ENCODE measurements around the gene GLT8D2.

The GLT8D2 gene

DNA sequence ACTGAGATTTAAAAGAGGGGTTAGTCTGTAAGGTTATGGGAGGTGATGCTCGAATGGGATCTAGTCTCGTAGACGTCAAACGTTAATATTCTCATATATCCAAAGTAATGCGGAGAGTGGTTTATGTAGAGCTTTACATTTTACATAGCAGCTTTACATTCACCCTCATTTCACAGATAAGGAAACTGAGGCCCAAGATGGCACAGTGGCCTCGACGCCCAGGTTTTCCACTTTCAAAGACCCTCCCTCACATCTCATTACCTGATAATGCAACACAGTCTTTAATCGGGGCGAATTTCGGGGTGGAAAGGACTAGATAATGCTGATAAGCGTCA, 84.8 kb downstream of the GLT8D2 start:
- H3K4me1 ChIP-seq (ENCODE audit: control insufficient read depth in 1 of 2, insufficient read depth in 2 of 2, low read length in 2 of 2) = peaks cover 7 to 32% of the 10 kb centered on the region in 2 donors
- no peaks in the 10 kb centered on the region for H3K9me3 ChIP-seq (ENCODE audit: control insufficient read depth in 1 of 2, low read length in 2 of 2)
- peaks cover 0 to 3% of the 10 kb centered on the region in 2 donors for H3K36me3 ChIP-seq (ENCODE audit: control insufficient read depth in 1 of 2, insufficient read depth in 2 of 2, low read length in 2 of 2)
- H3K27me3 ChIP-seq (ENCODE audit: low read depth, low read length) = no peaks in the 10 kb centered on the region
- peak overlapping the region; percentile 77 to 88 for H3K4me3 ChIP-seq (ENCODE audit: low read depth in 1 of 2, low read length in 2 of 2)
- peak overlapping the region; percentile 99 for H3K27ac ChIP-seq (ENCODE audit: low read length)

DNA sequence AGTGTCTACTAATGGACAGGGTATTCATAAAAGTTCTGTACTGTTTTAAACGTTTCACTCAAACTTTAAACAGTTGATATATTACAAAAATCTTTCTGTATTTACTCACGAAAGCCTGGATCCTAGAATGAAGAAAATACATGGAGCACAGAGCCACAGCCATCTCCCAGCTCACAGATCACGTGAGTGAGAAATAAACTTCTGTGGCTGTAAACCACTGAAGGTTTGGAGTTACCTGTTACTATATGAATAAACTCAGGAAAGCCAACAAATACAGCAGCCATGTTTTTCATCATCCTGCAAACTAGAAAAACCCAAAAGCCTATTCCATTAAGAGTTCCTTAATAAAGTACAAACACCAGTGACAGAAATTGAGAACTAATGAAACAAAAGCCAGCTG, 85.2 kb downstream of the GLT8D2 start:
- Histone ChIP-seq H3K27me3 (ENCODE audit: low read depth, low read length) (no peaks in the 10 kb centered on the region), H3K27ac (ENCODE audit: low read length) (peak overlapping the region; percentile 99), H3K4me3 (ENCODE audit: low read depth in 1 of 2, low read length in 2 of 2) (peak overlapping the region; percentile 77 to 88), H3K36me3 (ENCODE audit: control insufficient read depth in 1 of 2, insufficient read depth in 2 of 2, low read length in 2 of 2) (peaks cover 0 to 3% of the 10 kb centered on the region in 2 donors), H3K9me3 (ENCODE audit: control insufficient read depth in 1 of 2, low read length in 2 of 2) (no peaks in the 10 kb centered on the region), H3K4me1 (ENCODE audit: control insufficient read depth in 1 of 2, insufficient read depth in 2 of 2, low read length in 2 of 2) (peaks cover 7 to 32% of the 10 kb centered on the region in 2 donors)

DNA sequence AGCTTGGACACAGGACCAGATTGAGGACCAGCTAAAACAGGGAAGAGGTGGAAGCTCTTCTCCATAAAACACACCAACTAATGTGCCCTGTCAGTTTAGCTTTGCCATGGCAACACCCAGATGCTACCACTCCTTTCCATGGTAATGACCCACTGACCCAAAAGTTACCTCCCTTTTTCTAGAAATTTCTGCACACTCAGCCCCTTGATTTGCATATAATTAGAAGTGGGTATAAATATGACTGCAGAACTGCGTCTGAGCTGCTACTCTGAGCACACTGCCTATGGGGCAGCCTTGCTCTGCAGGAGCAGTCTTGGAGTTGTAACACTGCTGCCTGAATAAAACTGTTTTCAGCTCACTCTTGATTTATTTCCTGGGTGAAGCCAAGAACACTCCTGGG, 87.5 kb downstream of the GLT8D2 start:
- Histone ChIP-seq H3K27me3 (ENCODE audit: low read depth, low read length) (no peaks in the 10 kb centered on the region), H3K27ac (ENCODE audit: low read length) (no peak overlapping the region), H3K4me1 (ENCODE audit: control insufficient read depth in 1 of 2, insufficient read depth in 2 of 2, low read length in 2 of 2) (peaks cover 7 to 25% of the 10 kb centered on the region in 2 donors), H3K4me3 (ENCODE audit: low read depth in 1 of 2, low read length in 2 of 2) (no peak overlapping the region), H3K9me3 (ENCODE audit: control insufficient read depth in 1 of 2, low read length in 2 of 2) (no peaks in the 10 kb centered on the region), H3K36me3 (ENCODE audit: control insufficient read depth in 1 of 2, insufficient read depth in 2 of 2, low read length in 2 of 2) (no peaks in the 10 kb centered on the region)

DNA sequence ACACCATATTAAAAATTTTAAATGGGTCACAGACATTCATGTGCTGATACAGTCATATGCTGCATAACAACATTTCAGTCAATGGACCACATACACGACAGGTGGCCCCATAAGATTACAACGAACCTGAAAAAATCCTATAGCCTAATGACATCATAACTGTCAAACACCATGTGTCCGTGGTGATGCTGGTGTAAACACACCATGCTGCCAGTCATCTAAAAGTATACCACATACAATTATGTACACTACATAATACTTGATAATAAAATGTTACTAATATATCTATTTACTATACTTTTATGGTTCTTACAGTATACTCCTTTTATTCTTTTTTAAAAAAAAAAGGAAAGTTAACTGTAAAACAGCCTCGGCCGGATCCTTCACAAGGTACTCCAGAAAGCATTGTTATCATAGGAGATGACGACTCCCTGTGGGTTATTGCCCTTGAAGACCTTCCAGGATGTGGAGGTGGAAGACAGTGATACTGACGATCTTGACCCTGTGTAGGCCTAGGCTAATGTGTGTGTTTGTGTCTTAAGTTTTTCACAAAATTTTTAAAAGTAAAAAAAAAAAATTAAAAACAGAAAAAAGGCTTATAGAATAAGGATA, 89.3 kb downstream of the GLT8D2 start:
- H3K9me3 ChIP-seq (ENCODE audit: control insufficient read depth in 1 of 2, low read length in 2 of 2) = no peaks in the 10 kb centered on the region
- peaks cover 14 to 20% of the 10 kb centered on the region in 2 donors for H3K4me1 ChIP-seq (ENCODE audit: control insufficient read depth in 1 of 2, insufficient read depth in 2 of 2, low read length in 2 of 2)
- no peaks in the 10 kb centered on the region for H3K36me3 ChIP-seq (ENCODE audit: control insufficient read depth in 1 of 2, insufficient read depth in 2 of 2, low read length in 2 of 2)
- H3K27me3 ChIP-seq (ENCODE audit: low read depth, low read length) = no peaks in the 10 kb centered on the region
- H3K27ac ChIP-seq (ENCODE audit: low read length) = no peak overlapping the region
- H3K4me3 ChIP-seq (ENCODE audit: low read depth in 1 of 2, low read length in 2 of 2) = no peak overlapping the region

DNA sequence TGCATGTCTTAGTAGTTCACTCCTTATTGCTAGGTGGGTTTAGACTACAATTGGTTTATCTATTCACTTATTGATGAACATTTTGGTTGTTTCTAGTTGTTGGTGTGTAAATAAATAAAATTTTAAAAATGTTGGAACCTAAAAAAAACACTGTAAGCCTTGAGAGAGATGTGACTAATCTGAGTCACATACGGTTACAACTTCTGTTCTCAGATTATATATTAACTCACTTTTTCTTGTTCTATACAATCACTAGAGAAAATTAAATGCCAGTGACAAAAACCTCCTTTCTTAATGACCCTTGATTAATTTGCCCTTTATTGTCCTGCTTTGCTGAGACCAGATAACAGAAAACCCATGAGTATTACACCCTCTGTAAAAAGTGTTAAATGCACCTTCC, 91.4 kb downstream of the GLT8D2 start:
- no peak overlapping the region for H3K27ac ChIP-seq (ENCODE audit: low read length)
- no peak overlapping the region for H3K4me3 ChIP-seq (ENCODE audit: low read depth in 1 of 2, low read length in 2 of 2)
- H3K4me1 ChIP-seq (ENCODE audit: control insufficient read depth in 1 of 2, insufficient read depth in 2 of 2, low read length in 2 of 2) = peaks cover 10 to 20% of the 10 kb centered on the region in 2 donors
- H3K27me3 ChIP-seq (ENCODE audit: low read depth, low read length) = no peaks in the 10 kb centered on the region
- H3K9me3 ChIP-seq (ENCODE audit: control insufficient read depth in 1 of 2, low read length in 2 of 2) = no peaks in the 10 kb centered on the region
- H3K36me3 ChIP-seq (ENCODE audit: control insufficient read depth in 1 of 2, insufficient read depth in 2 of 2, low read length in 2 of 2) = peaks cover 5 to 8% of the 10 kb centered on the region in 2 donors

DNA sequence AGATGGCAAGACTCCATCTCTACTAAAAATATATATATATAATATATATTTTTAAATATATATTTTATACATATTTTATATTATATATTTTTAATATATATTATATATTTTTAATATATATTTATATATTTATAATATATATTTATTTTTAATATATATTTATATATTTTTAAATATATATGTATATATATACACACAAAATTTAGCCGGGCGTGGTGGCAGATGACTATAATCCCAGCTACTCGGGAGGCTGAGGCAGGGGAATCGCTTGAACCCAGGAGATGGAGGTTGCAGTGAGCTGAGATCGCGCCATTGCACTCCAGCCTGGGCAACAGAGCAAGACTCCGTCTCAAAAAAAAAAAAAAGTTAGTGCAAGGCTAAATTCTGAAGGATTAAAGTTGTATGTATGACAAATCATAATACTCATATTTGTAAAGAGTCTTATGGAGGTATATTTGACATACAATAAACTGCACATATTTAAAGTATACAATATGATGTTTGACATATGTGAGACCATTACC, 92.1 kb downstream of the GLT8D2 start:
- H3K27ac ChIP-seq (ENCODE audit: low read length) = peak overlapping the region; percentile 94
- H3K4me1 ChIP-seq (ENCODE audit: control insufficient read depth in 1 of 2, insufficient read depth in 2 of 2, low read length in 2 of 2) = peaks cover 10 to 20% of the 10 kb centered on the region in 2 donors
- peaks cover 12 to 15% of the 10 kb centered on the region in 2 donors for H3K36me3 ChIP-seq (ENCODE audit: control insufficient read depth in 1 of 2, insufficient read depth in 2 of 2, low read length in 2 of 2)
- H3K4me3 ChIP-seq (ENCODE audit: low read depth in 1 of 2, low read length in 2 of 2) = no peak overlapping the region
- H3K9me3 ChIP-seq (ENCODE audit: control insufficient read depth in 1 of 2, low read length in 2 of 2) = no peaks in the 10 kb centered on the region
- no peaks in the 10 kb centered on the region for H3K27me3 ChIP-seq (ENCODE audit: low read depth, low read length)

DNA sequence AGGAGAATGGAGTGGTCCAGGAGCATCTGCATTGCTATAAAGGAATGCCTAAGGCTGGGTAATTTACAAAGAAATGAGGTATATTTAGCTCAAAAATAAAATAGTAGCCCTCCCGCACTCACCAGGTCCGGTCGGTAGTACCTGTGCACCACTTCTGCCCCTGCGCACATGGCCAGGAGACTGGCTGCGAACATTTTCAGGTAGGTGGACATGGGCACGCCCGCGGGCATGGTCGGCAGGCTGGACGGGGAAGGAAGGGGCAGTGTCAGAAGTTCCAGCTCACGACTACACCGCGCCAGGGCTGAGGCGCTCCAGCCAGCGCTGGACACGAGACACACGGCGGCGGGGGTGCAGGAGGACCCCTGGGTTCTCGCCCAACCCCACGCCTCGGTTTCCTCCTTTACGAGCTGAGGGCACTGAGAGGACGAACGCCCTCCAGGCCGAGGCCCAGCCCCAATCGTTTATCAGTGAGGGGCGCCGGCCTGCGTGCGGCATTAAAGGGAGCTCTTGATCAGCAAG, 93.4 kb downstream of the GLT8D2 start:
- peak overlapping the region; percentile 94 for H3K27ac ChIP-seq (ENCODE audit: low read length)
- H3K4me3 ChIP-seq (ENCODE audit: low read depth in 1 of 2, low read length in 2 of 2) = peak overlapping the region; percentile 80 to 91
- H3K9me3 ChIP-seq (ENCODE audit: control insufficient read depth in 1 of 2, low read length in 2 of 2) = no peaks in the 10 kb centered on the region
- peaks cover 10 to 20% of the 10 kb centered on the region in 2 donors for H3K4me1 ChIP-seq (ENCODE audit: control insufficient read depth in 1 of 2, insufficient read depth in 2 of 2, low read length in 2 of 2)
- H3K36me3 ChIP-seq (ENCODE audit: control insufficient read depth in 1 of 2, insufficient read depth in 2 of 2, low read length in 2 of 2) = peaks cover 19 to 29% of the 10 kb centered on the region in 2 donors
- H3K27me3 ChIP-seq (ENCODE audit: low read depth, low read length) = no peaks in the 10 kb centered on the region

DNA sequence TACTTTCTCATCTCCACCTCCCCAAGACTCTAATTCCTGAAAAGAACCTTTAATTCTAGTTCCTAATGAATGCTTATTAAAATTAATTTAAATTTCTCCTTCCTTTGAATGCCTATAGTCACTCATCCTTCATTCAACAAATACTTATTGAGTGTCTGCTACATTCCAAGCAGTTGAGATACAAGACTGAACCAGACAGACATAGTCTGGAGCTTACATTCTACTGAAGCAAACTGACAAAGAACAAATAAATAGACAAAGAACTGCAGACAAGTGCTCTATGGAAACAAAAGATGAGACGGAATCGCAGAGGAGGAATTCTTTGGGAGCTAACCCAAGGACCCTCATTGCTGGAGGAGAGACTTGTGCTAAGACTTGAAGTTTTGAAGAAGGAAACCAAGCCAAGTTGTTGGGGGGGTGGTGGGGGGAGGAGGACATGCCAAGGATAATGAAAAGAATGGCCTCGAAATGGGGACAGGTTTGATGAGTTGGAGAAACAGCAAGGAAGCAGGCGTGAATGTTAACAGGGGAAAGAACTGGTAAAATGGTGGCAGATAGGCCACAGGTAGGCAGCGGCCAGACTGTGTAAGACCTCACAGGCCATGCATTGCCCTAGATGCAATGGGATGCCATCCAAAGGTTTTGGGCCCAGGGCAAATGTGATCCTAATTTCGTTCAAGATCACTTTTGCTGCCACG, 94.0 kb downstream of the GLT8D2 start:
- H3K27me3 ChIP-seq (ENCODE audit: low read depth, low read length) = no peaks in the 10 kb centered on the region
- H3K9me3 ChIP-seq (ENCODE audit: control insufficient read depth in 1 of 2, low read length in 2 of 2) = no peaks in the 10 kb centered on the region
- peaks cover 10 to 20% of the 10 kb centered on the region in 2 donors for H3K4me1 ChIP-seq (ENCODE audit: control insufficient read depth in 1 of 2, insufficient read depth in 2 of 2, low read length in 2 of 2)
- peak overlapping the region; percentile 80 to 91 for H3K4me3 ChIP-seq (ENCODE audit: low read depth in 1 of 2, low read length in 2 of 2)
- H3K27ac ChIP-seq (ENCODE audit: low read length) = peak overlapping the region; percentile 94
- H3K36me3 ChIP-seq (ENCODE audit: control insufficient read depth in 1 of 2, insufficient read depth in 2 of 2, low read length in 2 of 2) = peaks cover 19 to 35% of the 10 kb centered on the region in 2 donors

DNA sequence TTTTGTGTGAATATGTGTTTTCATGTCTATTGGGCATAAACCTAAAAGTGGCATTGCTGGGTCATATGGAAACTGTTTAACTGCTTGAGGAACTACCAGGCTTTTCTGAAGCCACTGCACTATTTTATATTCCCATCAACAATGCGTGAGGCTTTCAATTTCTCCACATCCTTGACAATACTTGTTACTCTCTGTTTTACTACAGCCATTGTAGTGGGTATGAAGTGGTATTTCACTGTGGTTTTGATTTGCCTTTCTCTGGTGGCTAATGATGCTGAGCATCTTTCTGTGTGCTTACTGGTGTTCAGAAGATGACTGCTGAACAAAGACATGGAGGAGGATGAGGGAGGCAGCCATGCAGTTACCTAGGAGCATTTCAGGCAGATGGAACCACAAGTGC, 97.5 kb downstream of the GLT8D2 start:
- H3K4me3 ChIP-seq (ENCODE audit: low read depth in 1 of 2, low read length in 2 of 2) = no peak overlapping the region
- no peak overlapping the region for H3K27ac ChIP-seq (ENCODE audit: low read length)
- peaks cover 10 to 20% of the 10 kb centered on the region in 2 donors for H3K4me1 ChIP-seq (ENCODE audit: control insufficient read depth in 1 of 2, insufficient read depth in 2 of 2, low read length in 2 of 2)
- H3K27me3 ChIP-seq (ENCODE audit: low read depth, low read length) = no peaks in the 10 kb centered on the region
- peaks cover 50 to 64% of the 10 kb centered on the region in 2 donors for H3K36me3 ChIP-seq (ENCODE audit: control insufficient read depth in 1 of 2, insufficient read depth in 2 of 2, low read length in 2 of 2)
- no peaks in the 10 kb centered on the region for H3K9me3 ChIP-seq (ENCODE audit: control insufficient read depth in 1 of 2, low read length in 2 of 2)

DNA sequence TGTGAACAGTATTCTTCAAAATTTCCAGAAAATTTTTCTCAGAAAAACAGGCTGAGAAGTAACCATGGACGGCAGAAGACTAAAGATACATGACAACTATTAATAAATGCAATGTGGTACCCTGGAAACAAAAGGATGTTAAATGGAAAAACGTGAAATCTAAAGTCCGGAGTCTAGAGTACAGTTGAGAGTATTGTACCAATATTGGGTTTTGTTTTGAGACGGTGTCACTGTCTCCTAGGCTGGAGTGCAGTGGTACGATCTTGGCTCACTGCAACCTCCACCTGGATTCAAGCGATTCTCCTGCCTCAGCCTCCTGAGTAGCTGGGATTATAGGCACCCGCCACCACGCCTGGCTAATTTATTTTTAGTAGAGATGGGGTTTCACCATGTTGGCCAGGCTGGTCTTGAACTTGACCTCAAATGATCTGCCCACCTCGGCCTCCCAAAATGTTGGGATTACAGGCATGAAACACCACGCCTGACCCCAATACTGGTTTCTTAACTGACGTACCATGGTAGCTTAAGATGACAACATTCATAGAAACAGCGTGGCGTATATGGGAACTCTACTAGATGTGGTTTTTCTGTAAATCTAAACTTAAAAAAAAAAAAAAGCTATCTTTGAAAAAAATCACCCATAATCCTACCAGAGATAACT, 101.1 kb downstream of the GLT8D2 start:
- no peaks in the 10 kb centered on the region for H3K4me1 ChIP-seq (ENCODE audit: control insufficient read depth in 1 of 2, insufficient read depth in 2 of 2, low read length in 2 of 2)
- H3K4me3 ChIP-seq (ENCODE audit: low read depth in 1 of 2, low read length in 2 of 2) = no peak overlapping the region
- H3K27ac ChIP-seq (ENCODE audit: low read length) = no peak overlapping the region
- H3K9me3 ChIP-seq (ENCODE audit: control insufficient read depth in 1 of 2, low read length in 2 of 2) = no peaks in the 10 kb centered on the region
- no peaks in the 10 kb centered on the region for H3K27me3 ChIP-seq (ENCODE audit: low read depth, low read length)
- H3K36me3 ChIP-seq (ENCODE audit: control insufficient read depth in 1 of 2, insufficient read depth in 2 of 2, low read length in 2 of 2) = peaks cover 78 to 94% of the 10 kb centered on the region in 2 donors

DNA sequence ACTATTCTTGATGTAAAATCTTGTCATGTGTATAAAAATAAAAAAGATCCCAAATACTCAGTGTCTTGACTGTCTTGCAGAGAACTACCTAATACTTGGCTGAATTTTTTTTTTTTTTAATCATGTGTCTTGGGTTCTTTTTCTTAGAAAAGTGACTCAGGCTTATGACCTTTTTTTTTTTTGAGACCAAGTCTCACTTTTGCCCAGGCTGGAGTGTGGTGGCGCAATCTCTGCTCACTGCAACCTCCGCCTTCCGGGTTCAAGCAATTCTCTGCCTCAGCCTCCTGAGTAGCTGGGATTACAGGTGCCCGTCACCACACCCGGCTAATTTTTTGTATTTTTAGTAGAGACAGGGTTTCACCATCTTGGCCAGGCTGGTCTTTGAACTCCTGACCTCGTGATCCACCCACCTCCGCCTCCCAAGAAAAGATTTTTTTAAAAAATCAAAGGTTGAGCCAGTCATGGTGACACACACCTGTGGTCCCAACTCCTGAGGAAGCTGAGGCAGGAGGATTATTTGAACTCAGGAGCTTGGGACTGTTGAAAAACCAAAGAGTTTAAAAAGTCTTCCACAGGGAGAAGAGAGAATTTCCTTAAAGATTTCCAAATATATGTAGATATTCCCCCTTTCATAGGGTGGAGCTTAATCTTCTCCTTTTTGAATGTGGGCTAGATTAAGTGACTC, 102.0 kb downstream of the GLT8D2 start:
- Histone ChIP-seq H3K36me3 (ENCODE audit: control insufficient read depth in 1 of 2, insufficient read depth in 2 of 2, low read length in 2 of 2) (peaks cover 77 to 94% of the 10 kb centered on the region in 2 donors), H3K27me3 (ENCODE audit: low read depth, low read length) (no peaks in the 10 kb centered on the region), H3K4me3 (ENCODE audit: low read depth in 1 of 2, low read length in 2 of 2) (no peak overlapping the region), H3K27ac (ENCODE audit: low read length) (no peak overlapping the region), H3K4me1 (ENCODE audit: control insufficient read depth in 1 of 2, insufficient read depth in 2 of 2, low read length in 2 of 2) (no peaks in the 10 kb centered on the region), H3K9me3 (ENCODE audit: control insufficient read depth in 1 of 2, low read length in 2 of 2) (no peaks in the 10 kb centered on the region)

All from muscle layer of duodenum (tissue), 2 donors.